Activated T-cell treated with anti-CD3 and anti-CD28 coated beads for 4 hours (primary cell): ENCODE results near the gene AP3M1.
A peak's percentile ranks its signal among the peaks of the same experiment; 100 is the strongest.
"Not testable (repeated sequence)": the region's sequence is repeated elsewhere in the genome, so short reads cannot be mapped to it uniquely, and the experiment has no call there.

Experiments
- DNase-seq: peaks from one replicate; pipeline ENCODE4 v3.0.0-alpha.2; 2020

AP3M1 gene

GRCh38 chr10:74160013-74160412 lies 9.4 kb upstream of the AP3M1 start:
- no peak for DNase-seq

- no peak for DNase-seq
These were observed 6.3 kb upstream of the AP3M1 start for GRCh38 chr10:74156919-74157289.

DNA sequence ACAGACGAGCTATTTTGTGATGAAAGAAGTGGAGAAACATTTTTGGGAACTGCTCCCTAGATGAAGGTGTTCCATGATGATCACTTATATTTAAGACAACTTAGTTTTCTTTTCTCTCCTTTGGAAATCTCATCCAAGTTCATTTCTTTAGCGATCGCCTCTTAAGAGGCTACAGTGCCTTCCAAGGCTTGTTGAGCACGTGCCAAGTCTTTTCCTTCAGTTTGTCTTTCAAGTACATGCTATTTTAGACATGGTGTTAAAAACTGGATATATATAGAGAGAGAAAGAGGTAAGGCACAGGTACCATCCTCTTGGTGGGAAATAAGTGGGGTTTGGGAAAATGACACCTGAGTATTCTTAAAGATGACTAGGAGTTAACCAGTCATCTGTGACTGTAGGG lies 3.0 kb upstream of the AP3M1 start:
- no peak for DNase-seq

DNA sequence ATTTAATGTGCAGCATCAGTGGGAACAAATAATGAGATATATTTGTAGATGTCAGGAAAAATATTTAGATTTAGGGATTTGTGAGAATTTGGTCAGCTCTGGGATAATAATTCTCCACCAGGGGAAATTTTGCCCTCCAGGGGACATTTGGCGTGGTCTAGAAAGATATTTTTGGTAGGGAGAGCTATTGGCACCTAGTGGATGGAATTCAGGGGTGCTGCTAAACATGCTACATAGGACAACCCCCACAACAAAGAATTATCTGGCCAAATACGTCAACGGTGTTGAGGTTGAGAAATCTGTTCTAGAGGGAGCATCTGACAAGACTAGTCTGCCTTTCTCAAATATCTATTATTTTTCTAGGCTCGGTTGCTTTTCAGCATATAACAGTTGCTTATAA lies 2.5 kb upstream of the AP3M1 start:
- DNase-seq, result no peak

GRCh38 chr10:74151879-74152722 lies 1.5 kb upstream of the AP3M1 start:
- no peak for DNase-seq

DNA sequence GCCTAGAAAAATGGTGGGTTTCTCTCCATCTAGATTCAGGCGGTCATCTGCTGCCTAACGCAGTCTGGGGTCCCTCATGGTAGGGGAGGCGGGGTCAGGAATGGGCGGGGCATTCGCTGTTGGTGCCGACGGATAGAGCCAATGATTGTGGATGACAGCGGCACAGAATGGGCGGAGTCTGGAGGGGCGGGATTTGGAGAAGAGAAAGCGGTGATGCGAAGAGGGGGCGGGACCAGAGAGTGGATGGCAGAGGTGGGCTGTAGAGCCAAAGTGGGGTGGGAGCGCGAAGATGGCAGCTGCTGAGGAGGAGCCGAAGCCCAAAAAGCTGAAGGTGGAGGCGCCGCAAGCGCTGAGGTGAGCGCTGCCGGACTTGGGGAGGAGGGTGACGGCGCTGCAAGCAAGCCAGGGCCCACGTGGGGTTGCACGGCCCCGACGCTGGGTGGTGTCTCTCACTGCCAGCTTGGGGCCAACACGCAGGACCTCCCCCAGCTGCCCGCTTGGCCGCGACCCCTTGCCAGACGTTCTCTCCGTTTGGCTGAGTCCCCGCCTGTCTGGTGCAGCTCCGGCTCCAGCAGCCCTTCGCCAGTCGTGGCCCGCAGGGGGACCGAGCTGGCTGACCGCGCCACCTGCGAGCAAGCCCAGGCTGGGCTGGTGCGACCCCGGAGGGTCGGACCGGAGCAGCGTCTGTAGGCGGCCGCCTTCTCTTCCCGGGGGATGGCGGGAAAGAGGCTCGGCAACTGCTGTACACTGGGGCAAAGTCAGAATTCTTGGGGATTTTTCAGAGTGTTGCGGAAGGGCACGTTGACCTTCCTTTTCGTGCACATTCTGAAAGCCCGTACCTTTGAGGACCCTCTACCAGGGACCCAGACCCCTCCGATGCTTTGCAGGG lies 606 bp upstream of the AP3M1 start, which contains the start of gene ADK:
Gene ADK, plus strand, starts transcription at position 232 of the 889 bp plus-strand sequence. Its CDS starts 58 bp downstream, at position 290.
- DNase-seq, result peak; percentile 100

DNA sequence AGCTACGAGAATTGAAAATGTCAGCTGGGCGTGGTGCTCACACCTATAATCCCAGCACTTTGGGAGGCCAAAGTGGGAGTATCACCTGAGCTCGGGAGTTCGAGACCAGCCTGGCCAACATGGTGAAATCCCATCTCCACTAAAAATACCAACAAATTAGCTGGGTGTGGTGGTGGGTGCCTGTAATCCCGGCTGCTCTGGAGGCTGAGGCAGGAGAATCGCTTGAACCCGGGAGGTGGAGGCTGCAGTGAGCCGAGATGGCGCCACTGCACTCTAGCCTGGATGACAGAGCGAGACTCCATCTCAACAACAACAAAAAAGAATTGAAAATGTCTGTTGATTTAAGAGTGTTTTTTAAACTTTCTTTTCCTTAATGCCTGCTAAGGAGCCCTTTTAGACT lies 3.6 kb downstream of the AP3M1 start:
- DNase-seq, result not testable (repeated sequence)

- DNase-seq, result no peak
These were observed 5.5 kb downstream of the AP3M1 start for GRCh38 chr10:74145133-74145532.

GRCh38 chr10:74140553-74140952 lies 10.1 kb downstream of the AP3M1 start:
- DNase-seq, result no peak

- no peak for DNase-seq
These were observed 10.6 kb downstream of the AP3M1 start for GRCh38 chr10:74139981-74140380.

GRCh38 chr10:74138596-74138995 lies 12.0 kb downstream of the AP3M1 start:
- not testable (repeated sequence) for DNase-seq

GRCh38 chr10:74137992-74138391 lies 12.6 kb downstream of the AP3M1 start:
- DNase-seq, result no peak

GRCh38 chr10:74135452-74135851 lies 15.2 kb downstream of the AP3M1 start:
- no peak for DNase-seq

- no peak for DNase-seq
These were observed 16.5 kb downstream of the AP3M1 start for GRCh38 chr10:74133923-74134820.

DNA sequence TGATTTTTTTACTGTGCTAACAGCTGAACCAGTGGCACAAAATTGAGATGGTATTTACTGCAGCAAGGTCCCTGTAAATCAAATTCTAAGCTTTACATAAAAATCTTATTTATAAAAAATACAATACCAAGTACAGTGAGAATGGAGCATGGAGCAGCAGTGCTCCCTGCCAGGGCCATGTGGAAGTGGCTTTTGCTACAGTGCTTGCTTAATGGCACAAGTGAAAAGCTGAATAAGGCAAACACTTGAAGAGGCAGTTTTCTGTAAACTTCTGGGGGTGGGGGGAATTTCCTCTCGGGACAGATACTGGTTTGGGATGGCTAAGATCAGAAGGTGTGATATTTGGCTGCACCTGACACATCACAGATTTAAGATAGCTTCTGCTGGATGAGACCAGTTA lies 27.5 kb downstream of the AP3M1 start:
- no peak for DNase-seq

DNA sequence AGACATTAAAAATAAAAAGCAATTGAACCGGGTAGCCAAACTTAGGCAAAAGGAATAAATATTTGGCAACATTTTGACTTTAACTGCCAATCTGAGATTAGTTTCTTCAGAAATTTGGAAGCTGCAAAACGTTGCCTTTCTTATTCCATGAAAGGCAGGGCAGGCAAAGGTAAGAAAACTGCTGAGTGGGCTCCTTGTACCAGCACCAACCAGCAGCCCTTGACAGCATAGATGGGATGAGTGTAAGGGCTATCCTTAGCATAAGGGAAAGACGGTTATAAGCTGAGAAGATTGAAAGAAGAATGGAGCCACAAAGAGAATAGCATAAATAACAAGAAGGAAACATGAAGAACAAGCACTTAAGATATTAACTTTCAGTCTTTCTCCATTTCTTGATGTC lies 28.6 kb downstream of the AP3M1 start:
- DNase-seq, result no peak

DNA sequence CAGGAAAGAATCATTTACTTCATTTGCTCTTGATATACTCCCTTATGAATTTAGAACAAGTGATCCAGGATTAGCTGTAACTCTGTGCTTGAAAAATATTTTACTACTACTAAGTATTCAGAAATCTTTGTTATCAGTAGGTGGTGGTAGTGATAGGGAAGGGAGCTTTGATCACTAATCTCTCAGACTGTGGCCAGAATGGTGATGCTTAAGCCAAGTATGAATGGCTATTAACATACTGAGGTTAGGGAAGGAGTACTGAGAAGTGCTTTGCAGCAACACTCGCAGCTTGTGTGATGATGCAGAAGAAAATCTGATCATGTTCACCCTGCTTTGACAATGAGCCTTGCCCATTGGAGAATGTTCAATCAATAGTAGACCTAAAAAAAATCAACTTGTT lies 29.3 kb downstream of the AP3M1 start:
- DNase-seq, result no peak

GRCh38 chr10:74120911-74121310 lies 29.7 kb downstream of the AP3M1 start:
- no peak for DNase-seq

DNA sequence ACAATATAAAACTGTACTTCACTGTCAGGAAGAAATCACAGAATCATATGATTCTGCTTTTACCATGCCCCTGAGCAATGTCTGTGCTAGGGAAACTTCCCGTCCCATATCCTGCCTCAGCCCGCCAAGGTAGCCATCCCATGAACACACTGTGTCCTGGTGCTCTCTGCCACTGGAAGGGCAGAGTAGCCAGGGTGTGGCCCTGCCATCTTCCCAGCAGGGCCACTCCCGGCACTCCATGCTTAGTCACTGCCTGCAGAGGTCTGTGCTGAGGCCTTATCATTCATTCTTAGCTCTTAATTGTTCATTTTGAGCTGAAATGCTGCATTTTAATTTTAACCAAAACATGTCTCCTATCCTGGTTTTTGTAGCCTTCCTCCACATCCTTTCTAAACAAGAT lies 31.8 kb downstream of the AP3M1 start:
- no peak for DNase-seq

DNA sequence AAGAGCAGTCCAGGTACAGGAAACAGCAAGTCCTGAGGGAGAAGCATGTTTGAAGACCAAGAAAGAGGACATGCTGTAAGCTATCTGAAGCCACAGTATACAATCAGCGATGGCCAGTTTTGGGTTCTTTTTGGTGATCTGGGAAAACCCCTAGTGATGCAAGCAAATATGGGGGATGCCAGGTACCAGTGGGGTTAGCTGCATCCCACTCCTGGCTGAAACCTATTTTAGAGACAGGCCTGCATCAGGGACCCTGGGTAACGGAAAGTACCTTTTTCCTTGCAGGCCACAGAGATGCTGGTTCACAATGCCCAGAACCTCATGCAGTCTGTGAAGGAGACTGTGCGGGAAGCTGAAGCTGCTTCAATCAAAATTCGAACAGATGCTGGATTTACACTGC lies 32.9 kb downstream of the AP3M1 start:
- DNase-seq, result no peak

- no peak for DNase-seq
These were observed 36.6 kb downstream of the AP3M1 start for GRCh38 chr10:74114041-74114448.

- no peak for DNase-seq
These were observed 37.1 kb downstream of the AP3M1 start for GRCh38 chr10:74113546-74113945.

DNA sequence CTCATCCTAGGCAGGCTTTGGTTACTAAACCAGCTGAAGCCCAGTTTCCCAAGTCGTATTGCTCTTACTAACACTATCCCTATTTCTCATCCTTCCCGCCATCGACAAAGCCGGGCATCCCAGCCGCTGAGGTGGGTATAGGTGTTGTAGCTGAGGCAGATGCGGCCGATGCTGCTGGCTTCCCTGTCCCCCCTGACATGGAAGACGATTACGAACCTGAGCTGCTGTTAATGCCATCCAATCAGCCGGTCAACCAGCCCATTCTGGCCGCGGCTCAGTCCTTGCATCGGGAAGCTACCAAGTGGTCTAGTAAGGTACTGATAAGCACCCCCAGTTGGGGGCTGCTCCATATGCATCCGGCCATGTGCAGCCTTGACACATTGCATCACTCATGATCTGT lies 38.8 kb downstream of the AP3M1 start:
- DNase-seq, result no peak
